ENCODE data around the gene GPR132. TPM values are rescaled to one million over a fixed set of nuclear protein-coding genes. Genes with fewer than 3 reads are reported as not detected.

The GPR132 gene
- total and polyA plus RNA-seq, 8 donors: 0.61 to 10.4 (median 1.4) TPM

GRCh38 chr14:105013150-105013785 is 52.0 kb downstream of the GPR132 start:
- H3K27me3 ChIP-seq: no peaks in the 10 kb centered on the region
- no peak for ATAC-seq
- H3K27ac ChIP-seq: no peak overlapping the region
- H3K9me3 ChIP-seq: no peaks in the 10 kb centered on the region
- H3K36me3 ChIP-seq: peaks cover 0 to 36% of the 10 kb centered on the region in 2 donors
- intact Hi-C loops (cut with DNase I): no loop called here
- H3K4me1 ChIP-seq: peaks cover 0 to 14% of the 10 kb centered on the region in 2 donors
- H3K4me3 ChIP-seq: no peak overlapping the region
- TF ChIP-seq CTCF (IDR thresholded peaks at IDR 0.05): no peak
- peak in 1 of 4 donors; percentile 24 for DNase-seq

- intact Hi-C loops (cut with DNase I): no loop called here
- H3K36me3 ChIP-seq: peaks cover 0 to 45% of the 10 kb centered on the region in 2 donors
- no peaks in the 10 kb centered on the region for H3K9me3 ChIP-seq
- ATAC-seq (peak; percentile 76), DNase-seq (no peak)
- no peaks in the 10 kb centered on the region for H3K27me3 ChIP-seq
- H3K4me1 ChIP-seq: peaks cover 0 to 14% of the 10 kb centered on the region in 2 donors
- no peak for TF ChIP-seq CTCF (IDR thresholded peaks at IDR 0.05)
- no peak overlapping the region for H3K27ac ChIP-seq
- H3K4me3 ChIP-seq: no peak overlapping the region
Measured at GRCh38 chr14:105012171-105012985, 52.9 kb downstream of the GPR132 start.

- intact Hi-C loops (cut with DNase I): no loop called here
Measured at GRCh38 chr14:105011312-105011990, 53.8 kb downstream of the GPR132 start.

GRCh38 chr14:105010891-105011291 is 54.3 kb downstream of the GPR132 start:
- intact Hi-C loops (cut with DNase I): no loop called here

More at GRCh38 chr14:105011312-105011990, 53.8 kb downstream of the GPR132 start:
- Histone ChIP-seq H3K4me1 (peaks cover 0 to 10% of the 10 kb centered on the region in 2 donors), H3K27ac (no peak overlapping the region), H3K4me3 (no peak overlapping the region), H3K9me3 (no peaks in the 10 kb centered on the region), H3K27me3 (no peaks in the 10 kb centered on the region), H3K36me3 (peaks cover 0 to 54% of the 10 kb centered on the region in 2 donors)
- DNase-seq (no peak), ATAC-seq (no peak)
- TF ChIP-seq CTCF (IDR thresholded peaks at IDR 0.05): no peak

More at GRCh38 chr14:105010891-105011291, 54.3 kb downstream of the GPR132 start:
- H3K27me3 ChIP-seq: no peaks in the 10 kb centered on the region
- H3K4me3 ChIP-seq: no peak overlapping the region
- H3K27ac ChIP-seq: no peak overlapping the region
- ATAC-seq: no peak
- no peak for TF ChIP-seq CTCF (IDR thresholded peaks at IDR 0.05)
- no peaks in the 10 kb centered on the region for H3K9me3 ChIP-seq
- H3K36me3 ChIP-seq: peaks cover 0 to 60% of the 10 kb centered on the region in 2 donors
- no peak for DNase-seq
- peaks cover 0 to 10% of the 10 kb centered on the region in 2 donors for H3K4me1 ChIP-seq

Data from left lung (tissue), 10 donors.